K562 (cell line): ENCODE results near the gene TRMT2A. TPM values are rescaled to one million over a fixed set of nuclear protein-coding genes. Genes with fewer than 3 reads are reported as not detected.

Source experiments
- C11orf30 ChIP-seq: fragments of 450-650 bp; IDR thresholded peaks from 2 replicates; pipeline ENCODE4 v1.6.1; 2016; ENCODE audit warnings: low read depth, mild to moderate bottlenecking
- CBX2 ChIP-seq: fragments of 200-600 bp; sonication (generic); IDR thresholded peaks from one replicate; pipeline ENCODE4 v1.6.1; 2012; ENCODE audit warnings: mild to moderate bottlenecking, low read length, inconsistent platforms; ENCODE audit not compliant: insufficient read depth, poor library complexity, severe bottlenecking
- E2F1 ChIP-seq: sonication (generic); formaldehyde crosslinking; IDR thresholded peaks from 2 replicates; pipeline ENCODE4 v1.8.1; 2023; ENCODE audit warnings: mild to moderate bottlenecking, missing genetic modification reagents, moderate library complexity
- E2F5 ChIP-seq: sonication (generic); formaldehyde crosslinking; IDR thresholded peaks from 2 replicates; pipeline ENCODE4 v1.8.0; 2022; ENCODE audit warnings: mild to moderate bottlenecking, missing genetic modification reagents
- EWSR1 ChIP-seq: fragments of 450-650 bp; IDR thresholded peaks from 2 replicates; pipeline ENCODE4 v1.6.1; 2018; ENCODE audit warnings: borderline replicate concordance, mild to moderate bottlenecking, low read depth, moderate library complexity; ENCODE audit not compliant: partially characterized antibody
- FOSL1 ChIP-seq: fragments of 200-800 bp; sonication (Bioruptor generic); conservative IDR thresholded peaks from 2 replicates; pipeline ENCODE4 v1.6.1; 2016; ENCODE audit warnings: missing genetic modification characterization, missing compliant biosample characterization
- MAZ ChIP-seq, 2 experiments: fragments of 450-650 bp in 1 of 2; sonication (generic) in 1 of 2; formaldehyde crosslinking; IDR thresholded peaks in 1 of 2; conservative IDR thresholded peaks in 1 of 2; 2 replicates each; pipeline versions ENCODE4 v1.4.0 to v1.5.0; 2020; ENCODE audit warnings: mild to moderate bottlenecking in 1 of 2, missing genetic modification reagents in 1 of 2
- NR4A1 ChIP-seq, 2 experiments: fragments of 250-450 bp in 1 of 2; fragments of 450-650 bp in 1 of 2; sonication (Bioruptor Pico) in 1 of 2; IDR thresholded peaks; 2 replicates each; pipeline versions ENCODE4 v1.4.0 to v1.6.1; 2016 to 2020; ENCODE audit warnings: mild to moderate bottlenecking in 2 of 2, missing compliant biosample characterization in 1 of 2, missing genetic modification characterization in 1 of 2, moderate library complexity in 1 of 2
- POLR2H ChIP-seq: IDR thresholded peaks from 2 replicates; pipeline ENCODE4 v1.6.1; 2016; ENCODE audit warnings: missing genetic modification characterization, low read depth, mild to moderate bottlenecking, control low read depth, missing compliant biosample characterization, moderate library complexity
- STAT5A ChIP-seq: IDR thresholded peaks from 2 replicates; pipeline ENCODE4 v1.6.1; 2012; ENCODE audit warnings: low read length, inconsistent platforms, borderline replicate concordance
- STAT6 ChIP-seq: sonication (generic); formaldehyde crosslinking; IDR thresholded peaks from 2 replicates; pipeline ENCODE4 v1.8.1; 2023; ENCODE audit warnings: mild to moderate bottlenecking, missing genetic modification reagents
- THAP12 ChIP-seq: fragments of 250-450 bp; sonication (Bioruptor Pico); IDR thresholded peaks from 2 replicates; pipeline ENCODE4 v1.9.0; 2021; ENCODE audit warnings: mild to moderate bottlenecking, inconsistent platforms
- THRB ChIP-seq: fragments of 450-650 bp; formaldehyde crosslinking; conservative IDR thresholded peaks from 2 replicates; pipeline ENCODE4 v1.4.0; 2022; ENCODE audit warnings: mild to moderate bottlenecking, missing genetic modification characterization
- ZBTB43 ChIP-seq: sonication (generic); formaldehyde crosslinking; IDR thresholded peaks from 2 replicates; pipeline ENCODE4 v1.8.0; 2023; ENCODE audit warnings: mild to moderate bottlenecking, missing genetic modification reagents
- ZNF324 ChIP-seq: fragments of 250-450 bp; sonication (Bioruptor Pico); IDR thresholded peaks from 2 replicates; pipeline ENCODE4 v1.4.0; 2020; ENCODE audit warnings: mild to moderate bottlenecking
- ZNF408 ChIP-seq: fragments of 250-450 bp; sonication (Bioruptor Pico); IDR thresholded peaks from 2 replicates; pipeline ENCODE4 v1.4.0; 2020; ENCODE audit warnings: low read depth, mild to moderate bottlenecking, moderate library complexity
- polyA plus RNA-seq, 8 experiments: library from polyadenylated mRNA; depleted of rRNA in 4 of 8; stranded (reverse) in 5 of 8; unstranded in 3 of 8; fragments of >200 nt; fragmentation: Nextera tagmentation in 2 of 8; fragmentation: Illumina TruSeq in 1 of 8; extraction: Ambion mirVana in 2 of 8; extraction: Trizol in 1 of 8; gene quantifications; 2 replicates each; pipeline versions ENCODE4 v1.2.1 to v1.2.3, GENCODE V29; 2011 to 2014; ENCODE audit warnings: inconsistent platforms in 1 of 8, missing spikeins in 1 of 8
- total RNA-seq, 7 experiments: library from RNA; depleted of rRNA in 6 of 7; stranded (reverse); fragments of >200 nt in 6 of 7; fragmentation: Illumina TruSeq in 2 of 7; extraction: Trizol in 2 of 7; gene quantifications; 2 replicates each; pipeline versions ENCODE4 v1.2.1 to v1.2.3, GENCODE V29; 2011 to 2021; ENCODE audit warnings: low replicate concordance in 1 of 7

TRMT2A gene
- total and polyA plus RNA-seq, 9 of the 15 experiments (the other 6 are each of a cell fraction or from before 2014, with no cell fraction given): 1.6 to 265 (median 140) TPM

- peak in 1 of 2 experiments; percentile 49; a peak in 1 of 4 replicates for TF ChIP-seq MAZ (CRISPR knock-in tag; conservative IDR thresholded peaks at IDR 0.05 in 1 of 2, IDR thresholded peaks at IDR 0.05 in 1 of 2)
- TF ChIP-seq E2F5 (CRISPR knock-in tag): no peak
- TF ChIP-seq C11orf30: no peak
- no peak for TF ChIP-seq POLR2H (tag)
- TF ChIP-seq E2F1 (CRISPR knock-in tag): peak; percentile 53; the same call in 1 of the 2 replicates
- no peak for TF ChIP-seq FOSL1 (tag)
- TF ChIP-seq NR4A1 (CRISPR knock-in tag; IDR thresholded peaks at IDR 0.05): no peak
- TF ChIP-seq NR4A1 (tag; IDR thresholded peaks at IDR 0.05): 0 out of 2 replicates have a peak, but pooled peaks have one; percentile 61
- TF ChIP-seq STAT6: peak; percentile 85; the same call in 1 of the 2 replicates
- no peak for TF ChIP-seq THAP12 (CRISPR knock-in tag)
- TF ChIP-seq EWSR1: no peak
- no peak for TF ChIP-seq CBX2
- TF ChIP-seq THRB: peak; percentile 71; the same call in 1 of the 2 replicates
- no peak for TF ChIP-seq ZNF324
- no peak for TF ChIP-seq ZBTB43
- no peak for TF ChIP-seq STAT5A
- no peak for TF ChIP-seq ZNF408 (CRISPR knock-in tag)
Observed at GRCh38 chr22:20076627-20077172, 40.3 kb downstream of the TRMT2A start (continued).
